GM23338 (cell line): ENCODE results near the gene MFSD2A. TPM values are rescaled to one million over a fixed set of nuclear protein-coding genes. Genes with fewer than 3 reads are reported as not detected.
A peak's percentile ranks its signal among the peaks of the same experiment; 100 is the strongest.

Source experiments
- ATAC-seq: fragments of 200-7000 bp; cut with Tn5 transposase; 3 replicates; pipeline ENCODE4 v1.9.1; 2020
- DNase-seq: peaks from one replicate; pipeline ENCODE4 v3.0.0-alpha.2; 2015; ENCODE audit warnings: low spot score
- H2AFZ ChIP-seq: fragments of 200-600 bp; sonication (generic); 2 replicates; pipeline ENCODE4 v1.8.0; 2016; ENCODE audit warnings: antibody characterized with exemption, mild to moderate bottlenecking, moderate library complexity
- H3F3A ChIP-seq: fragments of 200-600 bp; sonication (generic); replicated peaks from 2 replicates; pipeline ENCODE4 v1.8.0; 2017; ENCODE audit warnings: antibody characterized with exemption, mixed run types, low read depth
- H3K27ac ChIP-seq: fragments of 200-600 bp; sonication (generic); 2 replicates; pipeline ENCODE4 v1.6.1; 2016; ENCODE audit warnings: low read depth
- H3K27me3 ChIP-seq: fragments of 200-600 bp; sonication (generic); 2 replicates; pipeline ENCODE4 v1.8.0; 2016; ENCODE audit warnings: mild to moderate bottlenecking, mixed run types, moderate library complexity; ENCODE audit not compliant: insufficient read depth
- H3K36me3 ChIP-seq: fragments of 200-600 bp; sonication (generic); 2 replicates; pipeline ENCODE4 v1.8.0; 2016; ENCODE audit warnings: mild to moderate bottlenecking; ENCODE audit not compliant: insufficient read depth
- H3K4me1 ChIP-seq: fragments of 200-600 bp; sonication (generic); 2 replicates; pipeline ENCODE4 v1.8.0; 2016; ENCODE audit warnings: mild to moderate bottlenecking, moderate library complexity; ENCODE audit not compliant: insufficient read depth
- H3K4me2 ChIP-seq: fragments of 200-600 bp; sonication (generic); 2 replicates; pipeline ENCODE4 v1.7.1; 2017; ENCODE audit warnings: mixed run types
- H3K4me3 ChIP-seq: fragments of 200-600 bp; sonication (generic); 2 replicates; pipeline ENCODE4 v1.6.1; 2016; ENCODE audit warnings: mixed run types
- H3K79me2 ChIP-seq: fragments of 200-600 bp; sonication (generic); replicated peaks from 2 replicates; pipeline ENCODE4 v1.8.0; 2017; ENCODE audit warnings: mild to moderate bottlenecking; ENCODE audit not compliant: insufficient read depth
- H3K9me2 ChIP-seq: fragments of 200-600 bp; sonication (generic); 2 replicates; pipeline ENCODE4 v1.8.0; 2017; ENCODE audit not compliant: insufficient read depth
- H4K20me1 ChIP-seq: fragments of 200-600 bp; sonication (generic); replicated peaks from 2 replicates; pipeline ENCODE4 v1.8.0; 2017; ENCODE audit warnings: mild to moderate bottlenecking; ENCODE audit not compliant: insufficient read depth
- H3K27ac Mint-ChIP-seq: 2 replicates; pipeline ENCODE4 v1.8.0; 2020; ENCODE audit warnings: inconsistent platforms, mild to moderate bottlenecking, moderate library complexity, mixed read lengths
- H3K27me3 Mint-ChIP-seq: 3 replicates; pipeline ENCODE4 v1.8.0; 2022; ENCODE audit warnings: low read depth, mild to moderate bottlenecking, moderate library complexity, mixed read lengths, inconsistent platforms; ENCODE audit not compliant: insufficient read depth, poor library complexity
- H3K36me3 Mint-ChIP-seq: 3 replicates; pipeline ENCODE4 v1.8.0; 2021; ENCODE audit warnings: low read depth, mild to moderate bottlenecking, inconsistent platforms, moderate library complexity, mixed read lengths
- H3K4me1 Mint-ChIP-seq: 3 replicates; pipeline ENCODE4 v1.8.0; 2020; ENCODE audit warnings: mild to moderate bottlenecking, inconsistent platforms, mixed read lengths
- H3K4me3 Mint-ChIP-seq: 3 replicates; pipeline ENCODE4 v1.8.0; 2021; ENCODE audit warnings: moderate library complexity, mild to moderate bottlenecking, inconsistent platforms, mixed read lengths
- H3K9me3 Mint-ChIP-seq: 3 replicates; pipeline ENCODE4 v1.8.0; 2020; ENCODE audit warnings: moderate library complexity, mild to moderate bottlenecking, inconsistent platforms, mixed read lengths
- CREB1 ChIP-seq: fragments of 250-450 bp; sonication (Bioruptor Pico); IDR thresholded peaks from 2 replicates; pipeline ENCODE4 v1.5.0; 2020; ENCODE audit warnings: low read depth, mild to moderate bottlenecking, moderate library complexity
- CTCF ChIP-seq, 2 experiments: fragments of 200-600 bp in 1 of 2; sonication (generic) in 1 of 2; conservative IDR thresholded peaks; 2 replicates each; pipeline versions ENCODE4 v1.5.1 to v1.6.1; 2016 to 2017; ENCODE audit warnings: antibody characterized with exemption in 2 of 2, low read depth in 2 of 2, mild to moderate bottlenecking in 2 of 2, moderate library complexity in 1 of 2
- EZH2 ChIP-seq: fragments of 200-600 bp; sonication (generic); IDR thresholded peaks from one replicate; pipeline ENCODE4 v1.8.0; 2017; ENCODE audit warnings: antibody characterized with exemption, mild to moderate bottlenecking, low read depth; ENCODE audit not compliant: unreplicated experiment
- EZH2phosphoT487 ChIP-seq: fragments of 200-600 bp; sonication (generic); IDR thresholded peaks from one replicate; pipeline ENCODE4 v1.8.1; 2018; ENCODE audit warnings: antibody characterized with exemption; ENCODE audit not compliant: unreplicated experiment
- JUNB ChIP-seq: IDR thresholded peaks from one replicate; pipeline ENCODE4 v1.6.1; 2016; ENCODE audit warnings: antibody characterized with exemption; ENCODE audit not compliant: unreplicated experiment
- NANOG ChIP-seq: IDR thresholded peaks from 2 replicates; pipeline ENCODE4 v1.6.1; 2016; ENCODE audit warnings: antibody characterized with exemption, borderline replicate concordance
- POLR2AphosphoS5 ChIP-seq: IDR thresholded peaks from 2 replicates; pipeline ENCODE4 v1.6.1; 2016; ENCODE audit warnings: antibody characterized with exemption, low read depth
- REST ChIP-seq: IDR thresholded peaks from one replicate; pipeline ENCODE4 v1.6.1; 2018; ENCODE audit warnings: antibody characterized with exemption; ENCODE audit not compliant: unreplicated experiment
- STAT1 ChIP-seq: IDR thresholded peaks from one replicate; pipeline ENCODE4 v1.6.1; 2016; ENCODE audit warnings: antibody characterized with exemption; ENCODE audit not compliant: unreplicated experiment
- ZNF114 ChIP-seq: fragments of 250-450 bp; sonication (Bioruptor Pico); IDR thresholded peaks from 2 replicates; pipeline ENCODE4 v1.5.0; 2020; ENCODE audit warnings: mild to moderate bottlenecking, moderate library complexity
- ZNF331 ChIP-seq: fragments of 250-450 bp; sonication (Bioruptor Pico); IDR thresholded peaks from 2 replicates; pipeline ENCODE4 v1.5.0; 2020; ENCODE audit warnings: low read depth, mild to moderate bottlenecking, moderate library complexity
- polyA plus RNA-seq: library from polyadenylated mRNA; unstranded; fragments of >200 nt; fragmentation: Nextera tagmentation; extraction: Ambion mirVana; gene quantifications from 2 replicates; pipeline ENCODE4 v1.2.1, GENCODE V29; 2016
- total RNA-seq: library from RNA; depleted of rRNA; stranded (reverse); fragments of >200 nt; shearing (Covaris generic); gene quantifications from 2 replicates; pipeline ENCODE4 v1.2.3, GENCODE V29; 2014

Gene MFSD2A
- total and polyA plus RNA-seq, 2 experiments from 2014 or later = 16.1 to 23.9 TPM

- peaks cover 7% of the 10 kb centered on the region for H3K4me1 ChIP-seq
- no peaks in the 10 kb centered on the region for H3K79me2 ChIP-seq
- no peak overlapping the region for H3K4me3 ChIP-seq
- no peaks in the 10 kb centered on the region for H3K9me3 Mint-ChIP-seq
- no peak for TF ChIP-seq JUNB
- TF ChIP-seq ZNF114 (CRISPR knock-in tag) = no peak
- no peak for TF ChIP-seq EZH2phosphoT487
- TF ChIP-seq POLR2AphosphoS5 = no peak
- TF ChIP-seq EZH2 = no peak
- no peak for TF ChIP-seq CTCF (conservative IDR thresholded peaks at IDR 0.05; ENCODE audit: low read depth in 2 of 2)
- no peak for TF ChIP-seq REST
- no peak for TF ChIP-seq CREB1
- H3F3A ChIP-seq = 0 out of 2 replicates have a peak, but pooled peaks cover 4% of the 10 kb centered on the region
- peaks cover 8% of the 10 kb centered on the region for H3K4me1 Mint-ChIP-seq
- ATAC-seq = no peak
- no peaks in the 10 kb centered on the region for H3K27me3 ChIP-seq
- peaks cover 5% of the 10 kb centered on the region for H3K27me3 Mint-ChIP-seq
- no peaks in the 10 kb centered on the region for H3K9me2 ChIP-seq
- H3K36me3 ChIP-seq = no peaks in the 10 kb centered on the region
- no peak overlapping the region for H3K4me3 Mint-ChIP-seq
- H3K27ac Mint-ChIP-seq = no peak overlapping the region; the same call in 1 of the 2 replicates
- H2AFZ ChIP-seq = peak overlapping the region; percentile 38; the same call in 1 of the 2 replicates
- H4K20me1 ChIP-seq = no peaks in the 10 kb centered on the region
- no peaks in the 10 kb centered on the region for H3K36me3 Mint-ChIP-seq
- H3K4me2 ChIP-seq = no peak overlapping the region
- no peak overlapping the region for H3K27ac ChIP-seq
- no peak for DNase-seq
Observed at GRCh38 chr1:39987869-39988268, 32.9 kb downstream of the MFSD2A start.

GRCh38 chr1:39988618-39989343 is 33.8 kb downstream of the MFSD2A start:
- no peaks in the 10 kb centered on the region for H3K9me2 ChIP-seq
- H3K4me1 ChIP-seq = peaks cover 7% of the 10 kb centered on the region
- DNase-seq (no peak), ATAC-seq (no peak)
- Mint-ChIP-seq H3K4me3 (no peak overlapping the region), H3K4me1 (peaks cover 8% of the 10 kb centered on the region), H3K9me3 (no peaks in the 10 kb centered on the region), H3K27me3 (peaks cover 3% of the 10 kb centered on the region), H3K36me3 (no peaks in the 10 kb centered on the region), H3K27ac (no peak overlapping the region)
- H3K36me3 ChIP-seq = no peaks in the 10 kb centered on the region
- H4K20me1 ChIP-seq = no peaks in the 10 kb centered on the region
- H3K79me2 ChIP-seq = no peaks in the 10 kb centered on the region
- H3F3A ChIP-seq = 0 out of 2 replicates have a peak, but pooled peaks cover 4% of the 10 kb centered on the region
- no peak overlapping the region for H3K4me3 ChIP-seq
- H2AFZ ChIP-seq = no peak overlapping the region
- H3K4me2 ChIP-seq = no peak overlapping the region
- H3K27me3 ChIP-seq = no peaks in the 10 kb centered on the region
- no peak overlapping the region for H3K27ac ChIP-seq
- TF ChIP-seq ZNF331 (CRISPR knock-in tag) (no peak), EZH2phosphoT487 (no peak), POLR2AphosphoS5 (no peak), ZNF114 (CRISPR knock-in tag) (no peak), STAT1 (no peak), NANOG (no peak), CREB1 (no peak), EZH2 (no peak)
